ENCODE measurements around the gene C11orf91. TPM values are rescaled to one million over a fixed set of nuclear protein-coding genes. Genes with fewer than 3 reads are reported as not detected.

C11orf91 gene
- total RNA-seq, 1 donor from 2014 or later, result not detected

DNA sequence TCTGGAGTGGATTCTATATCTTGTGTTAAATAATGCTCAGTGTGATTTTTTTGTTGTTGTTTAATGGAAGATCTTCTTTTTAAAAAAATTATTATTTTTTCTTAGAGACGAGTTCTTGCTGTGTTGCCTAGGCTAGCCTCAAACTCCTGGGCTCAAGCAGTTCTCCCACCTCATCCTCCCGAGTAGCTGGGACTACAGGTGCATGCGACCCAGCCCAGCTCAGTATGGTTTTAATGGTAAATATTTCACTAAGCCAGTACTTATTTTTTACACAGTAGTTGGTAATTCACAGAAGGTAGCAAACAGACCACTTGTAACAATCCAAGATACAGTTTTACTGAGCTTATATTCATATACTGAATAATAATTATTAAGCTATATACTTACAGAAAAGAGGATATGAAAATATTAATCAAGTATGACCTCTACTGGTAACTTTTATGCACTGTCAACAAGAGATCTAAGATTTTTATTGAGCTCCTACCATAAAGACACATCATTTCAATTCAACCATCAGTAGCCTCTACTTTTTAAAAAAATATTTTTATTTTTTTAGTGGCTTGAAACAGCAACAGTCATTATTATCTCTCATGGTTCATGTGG lies 41.7 kb upstream of the C11orf91 start:
- Histone ChIP-seq H2AFZ (replicated peaks) (no peak overlapping the region), H3K4me2 (no peak overlapping the region), H3K9ac (no peak overlapping the region), H4K20me1 (ENCODE audit: low read depth) (no peaks in the 10 kb centered on the region), H3F3A (ENCODE audit: low read depth) (peaks cover 3% of the 10 kb centered on the region), H3K27me3 (no peaks in the 10 kb centered on the region), H3K4me1 (no peaks in the 10 kb centered on the region), H3K36me3 (peaks cover 6% of the 10 kb centered on the region), H3K79me2 (ENCODE audit: low read depth) (no peaks in the 10 kb centered on the region), H3K9me3 (ENCODE audit: low read depth) (no peaks in the 10 kb centered on the region), H3K4me3 (no peak overlapping the region), H3K27ac (no peak overlapping the region)
- Mint-ChIP-seq H3K4me3 (no peak overlapping the region), H3K4me1 (no peaks in the 10 kb centered on the region), H3K9me3 (no peaks in the 10 kb centered on the region), H3K27ac (no peak overlapping the region), H3K27me3 (ENCODE audit: insufficient read depth, low read depth) (peaks cover 2% of the 10 kb centered on the region), H3K36me3 (peaks cover 10% of the 10 kb centered on the region)
- TF ChIP-seq EZH2phosphoT487 (IDR thresholded peaks at IDR 0.05) (no peak), CTCF (IDR thresholded peaks at IDR 0.05) (peak; percentile 24)
- DNase-seq (ENCODE audit: low spot score), result no peak

GRCh38 chr11:33741806-33742205 lies 41.2 kb upstream of the C11orf91 start:
- Mint-ChIP-seq H3K9me3 (no peaks in the 10 kb centered on the region), H3K4me1 (peaks cover 4% of the 10 kb centered on the region), H3K27me3 (ENCODE audit: insufficient read depth, low read depth) (peaks cover 6% of the 10 kb centered on the region), H3K27ac (no peak overlapping the region), H3K36me3 (peaks cover 5% of the 10 kb centered on the region), H3K4me3 (no peak overlapping the region)
- Histone ChIP-seq H3K9me3 (ENCODE audit: low read depth) (no peaks in the 10 kb centered on the region), H3K27me3 (no peaks in the 10 kb centered on the region), H3F3A (ENCODE audit: low read depth) (peaks cover 5% of the 10 kb centered on the region), H3K4me2 (no peak overlapping the region), H4K20me1 (ENCODE audit: low read depth) (no peaks in the 10 kb centered on the region), H3K36me3 (peaks cover 4% of the 10 kb centered on the region), H3K27ac (no peak overlapping the region), H3K9ac (no peak overlapping the region), H3K79me2 (ENCODE audit: low read depth) (no peaks in the 10 kb centered on the region), H2AFZ (replicated peaks) (no peak overlapping the region), H3K4me1 (peaks cover 2% of the 10 kb centered on the region), H3K4me3 (no peak overlapping the region)
- DNase-seq (ENCODE audit: low spot score), result no peak
- TF ChIP-seq EZH2phosphoT487 (IDR thresholded peaks at IDR 0.05) (no peak), CTCF (IDR thresholded peaks at IDR 0.05) (no peak), EZH2 (IDR thresholded peaks at IDR 0.05) (no peak)

- peaks cover 10% of the 10 kb centered on the region for H3K27me3 Mint-ChIP-seq (ENCODE audit: insufficient read depth, low read depth)
- Histone ChIP-seq H3K36me3 (no peaks in the 10 kb centered on the region), H3K4me3 (no peak overlapping the region), H3K27me3 (peaks cover 15% of the 10 kb centered on the region), H3K27ac (no peak overlapping the region), H4K20me1 (ENCODE audit: low read depth) (peaks cover 28% of the 10 kb centered on the region), H3K9me3 (ENCODE audit: low read depth) (no peaks in the 10 kb centered on the region), H3F3A (ENCODE audit: low read depth) (peaks cover 5% of the 10 kb centered on the region), H3K9ac (no peak overlapping the region), H3K4me1 (peaks cover 12% of the 10 kb centered on the region), H2AFZ (replicated peaks) (no peak overlapping the region), H3K79me2 (ENCODE audit: low read depth) (peaks cover 28% of the 10 kb centered on the region), H3K4me2 (no peak overlapping the region)
- peaks cover 2% of the 10 kb centered on the region for H3K9me3 Mint-ChIP-seq
- H3K27ac Mint-ChIP-seq, result no peak overlapping the region
- H3K4me1 Mint-ChIP-seq, result peaks cover 20% of the 10 kb centered on the region
- peak overlapping the region; percentile 93 for H3K4me3 Mint-ChIP-seq
- TF ChIP-seq EZH2 (IDR thresholded peaks at IDR 0.05), result no peak
- TF ChIP-seq EZH2phosphoT487 (IDR thresholded peaks at IDR 0.05), result no peak
- no peak for TF ChIP-seq CTCF (IDR thresholded peaks at IDR 0.05)
- H3K36me3 Mint-ChIP-seq, result peaks cover 18% of the 10 kb centered on the region
- no peak for DNase-seq (ENCODE audit: low spot score)
These were observed 36.8 kb upstream of the C11orf91 start for GRCh38 chr11:33737362-33737821.

Data from neural progenitor cell (in vitro differentiated cells).